Measurements from ENCODE around the gene NYAP2. TPM values are rescaled to one million over a fixed set of nuclear protein-coding genes. Genes with fewer than 3 reads are reported as not detected.

NYAP2 gene
- total RNA-seq, 2 experiments from 2014 or later = 0.09 TPM; not detected in 1

DNA sequence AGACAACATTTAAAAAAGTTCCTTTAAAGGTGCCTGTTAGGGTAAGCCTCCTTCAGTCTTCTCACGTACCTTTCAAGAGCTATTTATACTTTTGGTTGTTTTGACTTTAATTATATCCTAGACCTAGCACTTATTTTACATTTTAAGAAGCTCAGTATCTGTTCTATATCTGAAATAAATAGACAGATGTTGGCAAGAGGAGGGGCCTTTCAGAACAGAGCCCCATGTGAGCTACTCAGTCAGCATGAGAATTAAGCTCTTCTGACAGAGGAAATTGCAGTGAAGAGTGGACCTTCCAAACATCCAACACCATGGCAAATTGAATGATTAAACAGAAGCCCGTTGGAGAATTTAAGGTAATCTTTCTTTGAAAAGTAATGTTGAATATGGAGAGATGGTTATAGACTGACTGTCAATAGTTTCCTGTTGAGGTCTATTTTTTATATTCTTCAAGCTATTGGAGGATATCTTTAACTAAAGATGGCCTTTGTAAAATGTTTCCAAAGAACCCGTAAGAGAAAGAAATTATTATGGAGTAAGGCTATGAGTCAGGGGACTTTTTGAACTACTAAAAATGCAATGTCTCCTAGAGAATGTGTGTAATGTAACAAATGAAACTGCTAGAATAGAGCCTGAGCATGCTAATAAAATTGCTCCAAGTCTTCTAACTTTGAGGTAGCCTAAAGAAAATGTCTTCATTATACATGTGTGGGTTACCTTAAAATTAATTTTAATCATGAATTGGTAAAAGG, 17.3 kb downstream of the NYAP2 start:
- H3K36me3 ChIP-seq (ENCODE audit: insufficient read depth, low read length) = no peaks in the 10 kb centered on the region
- no peak for DNase-seq (ENCODE audit: low spot score)
- no peaks in the 10 kb centered on the region for H4K20me1 ChIP-seq (ENCODE audit: insufficient read depth, low read length)
- no peak overlapping the region for H2AFZ ChIP-seq (ENCODE audit: low read length)
- intact Hi-C loops (cut with micrococcal nuclease; ENCODE audit: unreplicated experiment) = no loop called here
- no peak overlapping the region for H3K27ac ChIP-seq (ENCODE audit: low read depth, low read length, poor library complexity, severe bottlenecking)
- ChIA-PET POLR2A (interaction anchor here (1.0 to 1.1 kb wide), 2 partner anchors 42 to 209 kb away, joined by 4 read pairs; no protein-coding TSS in a partner anchor), CTCF (ENCODE audit: unreplicated experiment) (no interaction called here)
- TF ChIP-seq, protein P1, sequence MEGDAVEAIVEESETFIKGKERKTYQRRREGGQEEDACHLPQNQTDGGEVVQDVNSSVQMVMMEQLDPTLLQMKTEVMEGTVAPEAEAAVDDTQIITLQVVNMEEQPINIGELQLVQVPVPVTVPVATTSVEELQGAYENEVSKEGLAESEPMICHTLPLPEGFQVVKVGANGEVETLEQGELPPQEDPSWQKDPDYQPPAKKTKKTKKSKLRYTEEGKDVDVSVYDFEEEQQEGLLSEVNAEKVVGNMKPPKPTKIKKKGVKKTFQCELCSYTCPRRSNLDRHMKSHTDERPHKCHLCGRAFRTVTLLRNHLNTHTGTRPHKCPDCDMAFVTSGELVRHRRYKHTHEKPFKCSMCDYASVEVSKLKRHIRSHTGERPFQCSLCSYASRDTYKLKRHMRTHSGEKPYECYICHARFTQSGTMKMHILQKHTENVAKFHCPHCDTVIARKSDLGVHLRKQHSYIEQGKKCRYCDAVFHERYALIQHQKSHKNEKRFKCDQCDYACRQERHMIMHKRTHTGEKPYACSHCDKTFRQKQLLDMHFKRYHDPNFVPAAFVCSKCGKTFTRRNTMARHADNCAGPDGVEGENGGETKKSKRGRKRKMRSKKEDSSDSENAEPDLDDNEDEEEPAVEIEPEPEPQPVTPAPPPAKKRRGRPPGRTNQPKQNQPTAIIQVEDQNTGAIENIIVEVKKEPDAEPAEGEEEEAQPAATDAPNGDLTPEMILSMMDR (conservative IDR thresholded peaks at IDR 0.05; ENCODE audit: low read length) = no peak
- TF ChIP-seq EZH2phosphoT487 (IDR thresholded peaks at IDR 0.05; ENCODE audit: borderline replicate concordance, low read depth, low read length) = no peak
- no peak overlapping the region for H3K4me2 ChIP-seq (ENCODE audit: low read length)
- no TSS peak for BruUV-seq (replicated peaks)
- no peaks in the 10 kb centered on the region for H3K9me2 ChIP-seq (ENCODE audit: insufficient read depth, low read length)
- H3K4me3 ChIP-seq (ENCODE audit: low read depth, low read length, poor library complexity, severe bottlenecking) = no peak overlapping the region
- no peaks in the 10 kb centered on the region for H3K4me1 ChIP-seq (ENCODE audit: insufficient read depth, low read length, poor library complexity, severe bottlenecking)
- H3K9me3 ChIP-seq (ENCODE audit: low read length) = no peaks in the 10 kb centered on the region
- H3K79me2 ChIP-seq (ENCODE audit: insufficient read depth, low read depth, low read length) = no peaks in the 10 kb centered on the region

DNA sequence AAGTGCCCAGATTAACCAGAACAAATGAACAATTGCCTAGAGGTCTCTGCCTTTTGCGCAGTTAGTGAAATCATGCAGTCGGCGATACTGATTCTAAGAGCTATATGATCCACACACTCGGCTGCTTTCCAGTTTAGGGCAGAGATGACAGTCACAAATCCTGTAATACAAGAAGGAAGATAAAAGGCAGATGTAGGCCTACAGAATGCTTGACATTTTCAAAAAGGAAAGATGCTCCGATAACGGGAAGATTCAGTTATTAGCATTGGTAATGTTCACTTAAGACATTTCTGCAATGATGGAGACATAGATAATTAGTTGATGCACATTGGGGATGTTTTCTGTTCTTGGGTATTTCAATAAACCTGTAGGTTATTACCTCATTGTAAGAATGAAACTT, 19.5 kb downstream of the NYAP2 start:
- TF ChIP-seq, protein P1 (conservative IDR thresholded peaks at IDR 0.05; ENCODE audit: low read length) = no peak
- no peak for TF ChIP-seq EZH2phosphoT487 (IDR thresholded peaks at IDR 0.05; ENCODE audit: borderline replicate concordance, low read depth, low read length)
- no TSS peak for BruUV-seq (replicated peaks)
- Histone ChIP-seq H3K4me3 (ENCODE audit: low read depth, low read length, poor library complexity, severe bottlenecking) (no peak overlapping the region), H3K79me2 (ENCODE audit: insufficient read depth, low read depth, low read length) (no peaks in the 10 kb centered on the region), H3K9me3 (ENCODE audit: low read length) (no peaks in the 10 kb centered on the region), H2AFZ (ENCODE audit: low read length) (no peak overlapping the region), H3K9me2 (ENCODE audit: insufficient read depth, low read length) (no peaks in the 10 kb centered on the region), H3K4me1 (ENCODE audit: insufficient read depth, low read length, poor library complexity, severe bottlenecking) (no peaks in the 10 kb centered on the region), H3K4me2 (ENCODE audit: low read length) (no peak overlapping the region), H3K27ac (ENCODE audit: low read depth, low read length, poor library complexity, severe bottlenecking) (no peak overlapping the region), H3K36me3 (ENCODE audit: insufficient read depth, low read length) (no peaks in the 10 kb centered on the region), H4K20me1 (ENCODE audit: insufficient read depth, low read length) (no peaks in the 10 kb centered on the region)
- ChIA-PET CTCF (ENCODE audit: unreplicated experiment) (interaction anchor here (0.6 kb wide), 1 partner anchor 338 kb away, joined by 3 read pairs; no protein-coding TSS in a partner anchor), POLR2A (interaction anchor here (1.6 kb wide), 1 partner anchor 22 kb away, joined by 3 read pairs; no protein-coding TSS in a partner anchor)
- intact Hi-C loops (cut with micrococcal nuclease; ENCODE audit: unreplicated experiment) = no loop called here
- DNase-seq (ENCODE audit: low spot score) = no peak

DNA sequence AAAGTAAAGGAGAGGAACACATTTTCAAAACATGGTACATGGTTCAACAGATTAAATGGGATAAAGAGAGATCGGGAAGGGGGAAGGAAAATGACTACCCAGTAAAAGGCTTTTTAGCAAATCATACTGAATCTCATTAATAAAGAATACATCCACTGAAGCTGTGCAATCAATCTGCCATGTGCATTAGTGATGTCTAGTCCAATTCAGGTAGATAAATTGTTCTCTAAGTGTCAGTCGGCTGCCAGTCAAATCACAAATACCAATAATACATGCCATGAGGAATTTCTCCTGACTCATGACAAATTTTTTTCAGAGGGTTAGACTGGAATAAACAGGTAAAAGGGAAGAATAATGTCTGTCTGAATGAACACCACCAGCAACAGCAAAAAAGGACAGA, 22.6 kb downstream of the NYAP2 start:
- intact Hi-C loops (cut with micrococcal nuclease; ENCODE audit: unreplicated experiment) = no loop called here
- no peak for DNase-seq (ENCODE audit: low spot score)
- H3K36me3 ChIP-seq (ENCODE audit: insufficient read depth, low read length) = no peaks in the 10 kb centered on the region
- CTCF ChIA-PET (ENCODE audit: unreplicated experiment) = no interaction called here
- POLR2A ChIA-PET = no interaction called here
- H3K79me2 ChIP-seq (ENCODE audit: insufficient read depth, low read depth, low read length) = no peaks in the 10 kb centered on the region
- H2AFZ ChIP-seq (ENCODE audit: low read length) = no peak overlapping the region
- no peaks in the 10 kb centered on the region for H3K4me1 ChIP-seq (ENCODE audit: insufficient read depth, low read length, poor library complexity, severe bottlenecking)
- no peak overlapping the region for H3K27ac ChIP-seq (ENCODE audit: low read depth, low read length, poor library complexity, severe bottlenecking)
- no TSS peak for BruUV-seq (replicated peaks)
- no peaks in the 10 kb centered on the region for H3K9me2 ChIP-seq (ENCODE audit: insufficient read depth, low read length)
- H4K20me1 ChIP-seq (ENCODE audit: insufficient read depth, low read length) = no peaks in the 10 kb centered on the region
- TF ChIP-seq EZH2phosphoT487 (IDR thresholded peaks at IDR 0.05; ENCODE audit: borderline replicate concordance, low read depth, low read length) = no peak
- TF ChIP-seq, protein P1 (conservative IDR thresholded peaks at IDR 0.05; ENCODE audit: low read length) = no peak
- no peaks in the 10 kb centered on the region for H3K9me3 ChIP-seq (ENCODE audit: low read length)
- H3K4me2 ChIP-seq (ENCODE audit: low read length) = no peak overlapping the region
- H3K4me3 ChIP-seq (ENCODE audit: low read depth, low read length, poor library complexity, severe bottlenecking) = no peak overlapping the region

All from OCI-LY7 (cell line).